ENCODE results near the gene DSCAML1.

The DSCAML1 gene, protein sequence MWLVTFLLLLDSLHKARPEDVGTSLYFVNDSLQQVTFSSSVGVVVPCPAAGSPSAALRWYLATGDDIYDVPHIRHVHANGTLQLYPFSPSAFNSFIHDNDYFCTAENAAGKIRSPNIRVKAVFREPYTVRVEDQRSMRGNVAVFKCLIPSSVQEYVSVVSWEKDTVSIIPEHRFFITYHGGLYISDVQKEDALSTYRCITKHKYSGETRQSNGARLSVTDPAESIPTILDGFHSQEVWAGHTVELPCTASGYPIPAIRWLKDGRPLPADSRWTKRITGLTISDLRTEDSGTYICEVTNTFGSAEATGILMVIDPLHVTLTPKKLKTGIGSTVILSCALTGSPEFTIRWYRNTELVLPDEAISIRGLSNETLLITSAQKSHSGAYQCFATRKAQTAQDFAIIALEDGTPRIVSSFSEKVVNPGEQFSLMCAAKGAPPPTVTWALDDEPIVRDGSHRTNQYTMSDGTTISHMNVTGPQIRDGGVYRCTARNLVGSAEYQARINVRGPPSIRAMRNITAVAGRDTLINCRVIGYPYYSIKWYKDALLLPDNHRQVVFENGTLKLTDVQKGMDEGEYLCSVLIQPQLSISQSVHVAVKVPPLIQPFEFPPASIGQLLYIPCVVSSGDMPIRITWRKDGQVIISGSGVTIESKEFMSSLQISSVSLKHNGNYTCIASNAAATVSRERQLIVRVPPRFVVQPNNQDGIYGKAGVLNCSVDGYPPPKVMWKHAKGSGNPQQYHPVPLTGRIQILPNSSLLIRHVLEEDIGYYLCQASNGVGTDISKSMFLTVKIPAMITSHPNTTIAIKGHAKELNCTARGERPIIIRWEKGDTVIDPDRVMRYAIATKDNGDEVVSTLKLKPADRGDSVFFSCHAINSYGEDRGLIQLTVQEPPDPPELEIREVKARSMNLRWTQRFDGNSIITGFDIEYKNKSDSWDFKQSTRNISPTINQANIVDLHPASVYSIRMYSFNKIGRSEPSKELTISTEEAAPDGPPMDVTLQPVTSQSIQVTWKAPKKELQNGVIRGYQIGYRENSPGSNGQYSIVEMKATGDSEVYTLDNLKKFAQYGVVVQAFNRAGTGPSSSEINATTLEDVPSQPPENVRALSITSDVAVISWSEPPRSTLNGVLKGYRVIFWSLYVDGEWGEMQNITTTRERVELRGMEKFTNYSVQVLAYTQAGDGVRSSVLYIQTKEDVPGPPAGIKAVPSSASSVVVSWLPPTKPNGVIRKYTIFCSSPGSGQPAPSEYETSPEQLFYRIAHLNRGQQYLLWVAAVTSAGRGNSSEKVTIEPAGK (N-terminal part only)

DNA sequence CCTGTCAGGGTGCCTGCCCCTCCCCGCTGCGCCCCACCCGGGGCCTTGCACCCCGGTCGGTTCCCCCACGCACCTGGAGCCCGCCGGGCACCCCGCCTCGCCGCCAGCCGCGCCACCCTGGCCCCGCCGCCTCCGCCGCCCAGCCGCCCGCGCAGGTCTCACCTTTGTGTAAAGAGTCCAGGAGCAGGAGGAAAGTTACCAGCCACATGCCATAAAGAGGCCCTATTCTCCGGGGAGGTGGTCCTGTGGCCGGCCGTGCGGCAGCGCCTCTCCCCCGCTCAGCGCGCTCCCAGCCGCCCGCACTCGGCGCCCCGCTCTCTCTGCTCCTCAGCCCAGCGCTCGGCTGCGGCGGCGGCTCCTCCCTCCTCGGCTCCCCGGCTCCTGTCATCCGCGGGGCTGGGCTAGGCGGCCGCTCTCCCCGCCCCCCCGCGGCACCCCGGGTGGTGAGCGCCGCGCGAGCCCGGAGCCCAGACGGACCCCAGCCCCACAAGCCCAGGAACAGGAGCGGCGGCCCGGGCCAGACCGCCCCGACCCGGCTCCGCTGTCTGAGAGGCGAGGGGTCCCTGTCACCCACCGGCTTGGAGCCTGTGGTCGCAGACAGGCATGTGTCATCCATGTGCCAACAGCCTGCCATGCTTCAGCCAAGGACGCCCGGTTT, at the start of gene DSCAML1:
Gene DSCAML1, minus strand, starts transcription at position 345 of the 658 bp plus-strand sequence. Its CDS starts 137 bp downstream, at position 208.
- DNase-seq (ENCODE audit: low read depth): peak; percentile 23

DNA sequence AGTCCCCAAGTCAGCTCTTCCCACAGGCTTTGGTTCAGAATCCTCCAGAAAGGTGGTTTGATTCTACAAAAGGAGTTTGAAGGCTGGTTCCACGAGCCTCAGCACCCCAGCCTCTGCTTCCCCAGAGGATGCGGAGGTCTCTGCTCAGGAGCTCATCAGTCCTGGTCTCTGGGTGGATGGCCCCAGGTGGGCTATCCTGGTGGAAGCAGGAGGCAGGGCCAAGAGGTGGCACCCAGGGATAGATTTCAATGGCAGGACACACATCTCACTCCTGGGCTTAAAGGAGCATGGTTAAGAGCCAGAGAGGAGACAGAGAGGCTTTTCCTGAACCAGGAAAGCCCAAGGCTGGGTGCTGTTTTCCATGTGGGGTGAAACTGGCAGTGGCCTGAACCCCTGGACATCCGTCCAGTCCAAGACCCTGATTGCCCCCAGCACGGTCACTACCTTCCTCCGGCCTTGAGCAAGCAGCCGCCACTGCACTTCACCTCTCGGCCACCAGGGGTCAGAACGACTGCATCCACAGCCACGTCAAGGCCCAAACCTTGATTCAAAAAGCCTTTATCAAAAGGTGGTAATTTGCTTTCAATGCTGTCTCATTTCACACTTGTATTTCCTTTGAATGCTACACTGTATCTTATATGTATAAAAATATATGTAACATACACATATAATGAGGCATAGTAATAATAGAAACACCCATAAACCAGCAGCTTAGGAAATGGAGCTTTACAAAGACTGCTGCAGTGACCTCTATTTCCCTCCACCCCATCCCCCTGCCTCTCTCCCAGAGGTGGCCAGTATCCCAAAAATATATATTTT, 46.9 kb upstream of the DSCAML1 start:
- DNase-seq (ENCODE audit: low read depth): peak; percentile 71

DNA sequence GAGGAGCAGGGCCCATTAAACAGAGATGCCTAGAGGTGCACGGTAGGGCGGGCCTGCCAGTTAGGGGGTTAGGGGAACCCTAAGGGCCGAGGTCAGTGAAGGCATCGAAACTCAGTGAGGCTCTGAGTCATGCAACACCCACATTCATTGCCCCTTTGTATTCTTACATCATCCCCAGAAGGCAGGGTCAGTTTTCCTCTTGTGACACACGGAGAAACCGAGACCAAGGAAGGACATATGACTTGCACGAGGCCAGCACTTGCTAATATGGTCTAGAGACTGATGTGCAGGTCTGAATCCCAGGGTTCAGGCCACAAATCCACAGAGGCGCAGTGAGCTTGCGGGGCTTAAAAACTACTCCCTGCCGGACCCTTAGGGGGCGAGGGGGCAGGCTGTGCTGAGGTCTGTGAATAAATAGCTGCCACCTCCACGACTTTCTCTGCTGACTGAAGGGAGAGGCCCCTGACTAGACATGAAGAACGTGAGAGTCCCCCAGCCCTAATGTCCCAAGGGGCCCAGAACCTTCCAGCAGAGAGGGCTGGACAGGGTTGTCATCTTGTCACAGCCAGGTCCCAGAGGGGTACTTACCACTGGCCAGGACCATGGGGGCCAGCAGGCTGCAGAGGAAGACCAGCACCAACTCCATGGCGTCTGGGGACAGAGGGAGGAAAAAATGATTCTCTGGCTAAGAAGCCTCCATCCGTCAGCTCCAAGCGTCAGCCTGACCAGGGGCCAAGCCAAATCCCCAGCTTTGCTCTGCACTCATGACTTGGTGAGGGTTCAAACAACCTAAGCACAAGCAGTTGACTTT, 45.3 kb upstream of the DSCAML1 start:
- DNase-seq (ENCODE audit: low read depth): no peak

DNA sequence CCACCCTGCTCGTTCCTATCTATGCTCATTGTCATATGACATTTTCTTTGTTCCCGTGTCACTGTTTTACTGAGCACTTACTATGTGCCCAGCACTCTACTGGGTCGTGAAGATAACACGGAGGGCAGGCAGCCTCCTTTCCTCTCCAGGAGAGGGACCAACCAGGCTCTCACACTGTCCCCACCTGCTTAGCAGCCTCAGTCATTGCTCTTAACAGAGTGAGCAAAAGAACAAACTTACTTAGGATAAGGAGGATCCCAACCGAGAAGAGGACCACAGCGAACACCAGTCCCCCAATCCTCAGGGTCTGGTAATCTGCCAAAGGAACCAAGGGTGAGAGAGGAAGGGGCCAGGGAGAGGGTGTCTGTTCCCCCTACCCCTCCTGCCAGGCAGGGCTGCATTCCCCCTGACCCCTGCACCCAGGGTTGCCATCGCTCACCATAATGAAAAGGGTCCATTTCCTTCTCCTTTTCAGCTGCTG, 44.6 kb upstream of the DSCAML1 start:
- no peak for DNase-seq (ENCODE audit: low read depth)

DNA sequence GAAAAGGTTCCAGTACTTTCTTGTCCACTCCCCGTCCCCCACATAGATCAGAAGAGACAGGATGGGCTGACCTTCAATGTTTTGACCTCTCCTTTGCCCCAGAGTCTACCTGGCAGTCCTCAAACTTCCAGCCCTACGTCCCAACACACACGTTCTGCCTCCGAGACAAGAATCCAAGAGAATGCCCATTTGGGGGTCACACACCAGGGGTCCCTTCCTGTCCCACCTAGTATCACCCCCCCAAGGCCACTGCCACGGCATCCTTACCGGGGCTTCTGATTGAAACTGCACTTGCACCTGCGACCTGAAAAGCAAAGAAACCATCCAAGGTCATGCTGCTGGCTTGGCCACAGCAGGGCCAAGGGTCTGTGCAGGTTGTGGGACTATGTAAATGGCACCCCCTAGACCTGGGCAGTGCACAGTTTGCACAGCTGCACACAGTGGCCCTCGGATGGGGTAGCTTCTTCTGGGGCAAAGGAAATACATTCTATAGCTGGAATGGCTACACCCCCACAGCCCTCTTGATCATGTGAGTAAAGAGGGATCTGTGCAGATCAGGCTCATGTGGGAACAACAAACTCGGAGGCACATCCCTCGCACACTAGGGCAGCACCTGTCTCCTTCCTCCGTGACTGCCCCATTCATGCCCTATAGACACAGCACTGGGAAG, 44.0 kb upstream of the DSCAML1 start:
- DNase-seq (ENCODE audit: low read depth): no peak

DNA sequence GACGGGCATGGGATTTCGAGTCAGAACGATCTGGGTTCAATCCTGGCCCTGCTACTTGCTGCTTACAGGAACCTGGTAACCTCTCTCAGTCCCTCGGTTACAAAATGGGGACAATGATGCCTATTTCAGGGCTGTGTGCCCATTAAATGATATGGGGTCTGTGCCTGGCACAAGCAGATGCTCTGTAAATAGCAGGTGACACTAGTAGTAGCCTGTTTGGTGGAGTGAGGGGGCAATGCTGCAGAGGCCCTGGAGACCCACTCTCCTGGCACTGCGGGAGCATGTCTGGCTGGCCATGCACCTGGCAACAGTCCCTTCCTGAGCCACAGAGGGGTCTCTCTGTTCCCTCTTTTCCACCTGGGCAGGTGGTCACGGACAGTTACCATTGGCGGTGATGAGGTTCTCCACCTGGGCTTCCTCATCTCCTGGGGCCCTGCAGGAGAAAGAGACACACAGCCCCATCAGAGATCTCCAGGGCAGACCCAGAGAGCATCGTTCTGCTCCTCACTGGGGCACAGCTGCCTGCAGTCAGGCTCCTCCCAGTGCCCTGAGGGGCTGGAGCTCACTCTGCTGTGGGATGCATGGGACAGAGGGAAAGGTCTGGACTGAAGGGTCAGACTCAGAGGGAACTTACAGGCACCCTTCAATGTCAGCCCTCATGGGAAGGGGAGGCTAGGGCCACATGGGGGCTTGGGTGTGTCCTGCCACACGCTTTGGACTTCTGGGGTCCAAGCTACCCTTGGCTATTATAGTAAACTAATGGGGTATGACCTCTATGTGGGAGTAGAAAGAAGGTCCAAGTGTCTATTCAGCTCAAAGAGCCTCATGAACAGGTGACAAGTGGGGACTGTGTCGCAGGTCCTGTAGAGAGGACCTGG, 43.2 kb upstream of the DSCAML1 start:
- DNase-seq (ENCODE audit: low read depth): no peak

DNA sequence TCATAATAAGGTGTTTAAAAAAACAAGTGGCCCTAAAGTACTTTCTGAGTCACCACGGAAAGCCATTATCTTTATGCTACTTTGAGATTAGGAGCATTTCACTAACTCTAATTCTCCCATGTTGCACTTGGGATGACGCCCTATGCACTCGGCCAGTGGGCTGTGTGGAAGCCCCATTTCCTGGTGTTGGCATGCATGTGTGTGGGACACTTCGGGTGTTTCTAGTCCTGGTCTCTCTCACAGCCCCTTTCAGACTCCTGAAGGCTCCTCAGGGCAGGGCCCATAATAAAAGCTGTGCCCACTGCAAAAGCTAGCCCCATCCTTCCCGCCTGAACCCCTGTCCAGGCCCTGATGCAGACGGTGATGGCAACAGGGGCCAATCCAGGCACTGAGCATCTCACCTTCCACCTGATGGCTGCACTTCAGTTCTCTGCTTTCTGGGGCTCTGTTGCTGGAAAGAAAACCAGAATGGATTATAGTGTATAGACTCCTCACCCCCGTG, 42.4 kb upstream of the DSCAML1 start:
- no peak for DNase-seq (ENCODE audit: low read depth)

DNA sequence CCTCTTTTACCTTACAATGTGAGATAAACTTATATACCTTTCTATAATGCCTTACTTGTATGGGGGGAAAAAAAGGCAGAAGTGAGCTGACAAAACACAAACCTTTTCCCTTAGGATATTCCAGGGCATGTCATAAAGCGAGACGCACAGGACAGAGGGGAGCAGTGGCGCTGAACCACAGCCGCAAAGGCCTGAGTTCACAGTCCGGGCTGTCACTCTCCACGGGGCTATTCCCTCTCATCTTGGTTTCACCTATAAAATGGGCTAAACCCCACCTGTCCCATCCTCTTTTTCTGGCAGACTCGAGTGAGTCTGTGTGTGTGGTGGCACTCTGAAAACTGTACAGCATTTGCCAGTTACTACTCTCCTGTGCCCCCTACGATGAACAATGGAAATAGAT, 41.9 kb upstream of the DSCAML1 start:
- no peak for DNase-seq (ENCODE audit: low read depth)

DNA sequence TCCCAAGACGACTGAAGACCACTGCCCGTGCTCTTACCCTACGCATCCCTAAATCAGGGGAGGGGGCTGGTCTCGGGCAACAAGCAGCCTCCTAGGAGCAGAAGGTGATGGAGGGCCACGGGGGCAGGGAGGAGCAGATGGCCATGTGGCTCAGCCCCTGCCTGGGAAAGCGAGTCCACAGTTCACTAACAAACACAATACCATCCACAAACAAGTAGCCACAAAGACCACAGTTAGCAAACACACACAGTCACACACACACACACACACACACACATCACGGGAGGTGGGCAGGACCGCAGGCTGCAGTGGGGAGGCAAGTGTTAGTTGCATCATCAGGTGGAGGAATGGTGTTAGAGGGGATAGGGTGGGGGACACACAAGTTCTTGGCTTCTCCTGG, 40.8 kb upstream of the DSCAML1 start:
- no peak for DNase-seq (ENCODE audit: low read depth)

DNA sequence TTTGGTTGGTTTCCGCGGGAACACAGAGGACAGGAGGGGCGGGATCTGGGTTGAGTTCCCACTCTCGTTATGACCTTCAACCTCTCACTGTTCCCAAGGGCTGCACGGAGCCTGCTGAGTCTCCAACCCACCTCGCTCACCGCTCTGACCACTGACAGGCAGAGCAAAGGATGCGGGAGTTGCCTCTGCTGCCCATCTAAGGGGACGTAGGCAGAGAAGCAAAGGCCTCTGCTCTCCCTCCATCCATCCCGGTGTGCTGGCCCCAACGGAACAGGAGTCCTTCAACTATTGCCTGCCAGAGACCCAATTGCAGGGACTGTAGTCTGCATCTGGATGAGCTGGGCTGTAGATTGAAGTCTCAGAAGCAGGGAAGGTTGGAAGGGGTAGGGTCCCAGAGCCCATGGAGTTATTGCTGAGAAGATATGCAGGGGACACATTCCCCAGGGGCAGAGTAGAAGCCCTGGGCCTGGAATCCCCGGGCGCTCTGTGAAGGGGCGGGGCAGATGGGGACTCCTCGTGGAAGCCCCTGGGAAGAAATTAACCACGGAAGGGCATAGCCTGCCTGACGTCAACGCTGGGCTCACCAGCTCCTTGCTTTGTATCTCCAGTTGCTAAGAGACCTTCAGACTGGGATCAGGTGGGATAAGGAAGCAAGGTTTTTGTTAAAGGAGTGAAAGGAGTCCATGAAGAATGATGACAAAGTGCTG, 40.2 kb upstream of the DSCAML1 start:
- DNase-seq (ENCODE audit: low read depth): no peak

DNA sequence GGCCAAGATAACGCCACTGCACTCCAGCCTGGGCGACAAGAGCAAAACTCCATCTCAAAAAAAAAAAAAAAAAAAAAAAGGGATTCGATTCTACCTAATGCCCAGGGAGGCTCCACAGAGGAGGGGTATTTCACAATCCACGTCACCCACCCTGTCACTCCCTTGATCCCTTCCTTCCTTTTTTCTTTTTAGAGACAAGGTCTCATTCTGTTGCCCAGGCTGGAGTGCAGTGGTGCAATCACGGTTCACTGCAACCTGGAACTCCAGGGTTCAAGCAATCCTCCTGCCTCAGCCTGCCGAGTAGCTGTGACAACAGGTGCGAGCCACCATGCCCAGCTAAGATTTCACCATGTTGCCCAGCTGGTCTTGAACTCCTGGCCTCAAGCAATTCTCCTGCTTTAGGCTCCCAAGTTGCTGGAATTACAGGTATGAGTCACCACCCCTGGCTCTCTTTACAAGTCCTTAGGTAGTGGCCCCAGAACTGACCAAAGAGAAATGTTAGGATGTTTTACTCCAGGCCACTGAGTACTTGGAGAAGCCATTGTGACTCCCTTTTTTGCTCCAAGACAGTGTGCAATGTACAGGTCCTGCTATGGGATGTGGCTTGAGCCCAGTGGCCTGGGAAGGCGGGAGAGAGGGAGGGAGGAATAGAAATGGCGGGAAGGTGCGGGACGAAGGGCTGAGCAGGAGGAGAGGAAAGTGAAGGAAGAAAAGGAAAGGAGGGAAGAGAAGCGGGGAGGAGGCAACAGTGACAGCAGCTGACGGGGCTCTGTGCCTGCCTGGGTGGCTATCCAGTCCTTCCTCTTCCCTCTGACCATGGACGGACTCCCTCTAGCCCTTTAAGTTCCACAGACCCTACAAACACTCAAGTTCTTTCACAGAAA, 39.3 kb upstream of the DSCAML1 start:
- DNase-seq (ENCODE audit: low read depth): no peak

DNA sequence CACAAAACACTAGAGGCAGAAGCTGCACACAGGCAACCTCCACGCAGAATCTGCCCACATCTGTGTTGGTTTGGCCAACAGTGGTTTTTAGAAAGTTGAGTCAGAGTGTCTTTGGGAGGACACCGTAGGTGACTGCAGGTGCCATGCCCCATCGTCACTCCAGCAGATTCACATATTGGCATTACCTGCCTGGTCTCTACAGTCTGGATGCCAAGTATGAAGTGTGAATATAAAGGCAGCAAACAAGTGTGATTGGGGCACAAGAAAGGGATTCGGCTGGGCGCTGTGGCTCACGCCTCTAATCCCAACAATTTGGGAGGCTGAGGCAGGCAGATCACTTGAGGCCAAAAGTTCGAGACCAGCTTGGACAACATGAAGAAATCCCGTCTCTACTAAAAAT, 38.6 kb upstream of the DSCAML1 start:
- DNase-seq (ENCODE audit: low read depth): no peak

DNA sequence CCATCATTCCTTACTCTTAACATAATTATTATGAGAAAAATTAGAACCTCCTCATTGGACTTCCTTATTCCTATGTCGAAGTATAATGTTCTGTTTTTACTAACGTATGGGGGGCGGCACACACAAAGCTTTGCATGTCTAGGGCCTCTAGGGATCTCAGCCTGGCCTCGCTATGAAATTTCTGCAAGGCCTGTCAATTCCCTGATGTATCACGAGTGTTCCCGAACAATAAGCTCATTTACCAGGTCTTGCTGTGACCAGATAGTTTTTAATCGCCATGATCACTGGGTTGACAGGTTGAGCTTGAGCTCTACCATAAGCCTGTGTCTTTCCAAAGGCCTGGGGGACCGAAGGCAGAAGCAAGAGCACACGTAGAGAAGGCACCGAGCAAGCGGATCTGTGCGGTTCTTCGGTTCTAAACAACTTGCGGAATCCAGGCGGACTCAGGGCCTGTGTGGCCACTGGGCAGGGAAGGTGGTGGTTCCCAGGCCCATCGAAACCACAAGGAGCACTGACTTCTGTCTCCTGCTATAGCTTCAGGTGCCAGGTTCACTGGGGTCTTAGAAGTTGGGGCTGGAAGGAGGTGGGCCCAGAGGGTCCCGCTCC, 37.9 kb upstream of the DSCAML1 start:
- no peak for DNase-seq (ENCODE audit: low read depth)

DNA sequence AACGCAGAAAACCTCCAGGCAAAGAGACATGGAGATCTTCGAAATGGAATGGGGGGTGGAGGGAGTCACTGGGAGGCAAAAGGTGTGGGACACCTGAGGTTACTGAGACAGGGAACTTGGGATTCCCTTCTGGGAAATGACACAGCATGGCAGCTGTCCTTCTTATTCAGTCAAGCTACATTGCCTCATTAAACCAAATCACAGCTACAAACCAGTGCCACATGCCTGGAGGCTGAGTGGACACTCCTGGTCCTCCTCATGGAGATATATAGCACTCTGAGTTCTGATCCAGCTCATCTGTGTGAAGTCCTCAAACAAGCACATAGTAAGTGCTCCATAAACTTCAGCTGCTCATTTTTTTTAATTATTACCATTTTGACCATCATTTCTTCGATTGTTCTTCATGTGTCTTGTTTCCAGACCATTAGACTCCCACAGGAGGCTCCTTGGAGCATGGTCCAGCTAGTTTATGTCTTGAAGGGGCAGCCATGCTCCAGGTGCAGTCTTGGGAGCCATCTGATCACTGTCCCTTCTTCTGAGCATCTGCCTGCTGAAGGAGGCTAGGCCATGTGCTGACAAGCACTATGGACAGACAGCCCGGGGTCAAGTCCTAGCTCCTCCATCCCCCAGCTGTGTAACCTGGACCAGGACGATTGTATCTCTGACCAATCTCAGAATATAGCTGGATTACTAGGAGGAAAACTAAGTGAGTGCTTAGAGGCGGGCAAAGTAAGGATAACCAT, 37.2 kb upstream of the DSCAML1 start:
- DNase-seq (ENCODE audit: low read depth): no peak

DNA sequence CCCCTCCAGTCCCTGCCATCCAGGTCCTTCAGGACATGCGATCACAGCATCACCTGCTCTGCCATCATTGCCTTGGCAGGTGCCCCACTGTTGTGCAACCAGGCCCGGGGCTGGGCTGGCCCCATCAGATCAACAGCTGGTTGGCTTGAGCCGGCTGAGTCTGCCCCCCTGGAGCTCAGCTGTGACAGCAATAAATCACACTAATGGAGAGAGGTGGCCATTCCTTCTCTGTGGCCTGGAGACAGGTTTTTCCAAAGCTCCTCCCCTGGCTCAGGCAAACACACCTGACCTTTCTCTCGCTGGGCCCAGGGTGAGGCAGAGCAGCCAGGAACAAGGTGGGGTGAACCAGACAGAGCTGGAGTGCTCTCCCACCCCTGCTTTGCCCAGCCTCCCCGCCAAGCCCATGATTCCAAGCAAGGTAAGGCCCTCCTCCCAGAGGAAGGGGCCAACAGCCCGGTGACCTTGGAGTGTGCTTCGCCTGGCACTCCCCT, 36.4 kb upstream of the DSCAML1 start:
- no peak for DNase-seq (ENCODE audit: low read depth)

All from stimulated activated CD8-positive, alpha-beta memory T cell treated with anti-CD3 and anti-CD28 coated beads, Interleukin-4, amount 100 ng/mL, for 24 hours (primary cell).